DOHH2 (cell line): Measurements from ENCODE around the gene SPDYE9.
"Not testable (repeated sequence)": the region's sequence is repeated elsewhere in the genome, so short reads cannot be mapped to it uniquely, and the experiment has no call there.

Experiments used
- CTCF ChIP-seq: fragments of 200-600 bp; sonication (generic); IDR thresholded peaks from one replicate; pipeline ENCODE4 v1.5.1; 2014; ENCODE audit warnings: antibody characterized with exemption, mild to moderate bottlenecking, low read depth, low read length; ENCODE audit not compliant: poor library complexity, severe bottlenecking
- EZH2phosphoT487 ChIP-seq: fragments of 200-600 bp; sonication (generic); IDR thresholded peaks from 2 replicates; pipeline ENCODE4 v1.6.1; 2017; ENCODE audit warnings: borderline replicate concordance, mild to moderate bottlenecking, antibody characterized with exemption, low read length, moderate library complexity, mixed read lengths

DNA sequence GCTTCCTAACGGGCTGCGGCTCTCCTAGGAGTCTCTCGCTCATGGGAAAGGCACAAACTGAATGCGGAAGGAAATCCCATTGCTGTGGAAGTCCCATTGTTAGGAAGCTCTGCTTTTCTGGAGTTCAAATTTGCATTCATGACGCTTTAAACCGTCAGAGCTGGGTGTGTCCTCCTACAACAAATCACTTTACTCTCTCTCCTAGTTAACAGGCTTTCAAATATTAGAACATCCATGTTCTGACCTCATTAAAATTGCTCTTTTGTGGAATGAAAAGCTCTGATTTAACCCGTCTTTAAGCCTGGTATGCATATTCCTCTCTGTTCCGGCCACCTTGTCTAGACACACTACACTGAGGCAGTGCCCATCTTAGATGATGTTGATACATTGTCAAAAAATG, 56.2 kb downstream of the SPDYE9 start, which contains the start of gene SPDYE8:
- TF ChIP-seq CTCF, EZH2phosphoT487: not testable (repeated sequence)
